Skeletal muscle satellite cell (primary cell): Measurements from ENCODE around the gene CERT1.

Experiments
- H3K27me3 ChIP-seq: 2 replicates; pipeline ENCODE4 v1.7.0; 2013; ENCODE audit warnings: low read length; ENCODE audit not compliant: control insufficient read depth, insufficient read depth
- H3K36me3 ChIP-seq: 2 replicates; pipeline ENCODE4 v1.7.0; 2013; ENCODE audit warnings: mild to moderate bottlenecking, control low read depth, low read length; ENCODE audit not compliant: insufficient read depth
- H3K4me1 ChIP-seq: 2 replicates; pipeline ENCODE4 v1.7.0; 2013; ENCODE audit warnings: low read length; ENCODE audit not compliant: control insufficient read depth, insufficient read depth
- H3K4me2 ChIP-seq: 2 replicates; pipeline ENCODE4 v1.7.0; 2013; ENCODE audit warnings: mild to moderate bottlenecking, low read length
- H3K4me3 ChIP-seq: 2 replicates; pipeline ENCODE4 v1.7.0; 2013; ENCODE audit warnings: low read length
- H3K9ac ChIP-seq: 2 replicates; pipeline ENCODE4 v1.7.0; 2013; ENCODE audit warnings: mild to moderate bottlenecking, low read depth, low read length, moderate library complexity
- H3K9me3 ChIP-seq: replicated peaks from 2 replicates; pipeline ENCODE4 v1.7.0; 2013; ENCODE audit warnings: mild to moderate bottlenecking, control low read depth, low read length

Gene CERT1

GRCh38 chr5:75387806-75388205, 123.6 kb downstream of the CERT1 start:
- Histone ChIP-seq H3K27me3 (no peaks in the 10 kb centered on the region), H3K4me1 (no peaks in the 10 kb centered on the region), H3K4me3 (no peak overlapping the region), H3K4me2 (no peak overlapping the region), H3K9me3 (no peaks in the 10 kb centered on the region), H3K9ac (no peak overlapping the region), H3K36me3 (peaks cover 37% of the 10 kb centered on the region)

GRCh38 chr5:75384218-75384617, 127.2 kb downstream of the CERT1 start:
- Histone ChIP-seq H3K4me2 (no peak overlapping the region), H3K4me3 (no peak overlapping the region), H3K9ac (no peak overlapping the region), H3K9me3 (no peaks in the 10 kb centered on the region), H3K27me3 (no peaks in the 10 kb centered on the region), H3K4me1 (no peaks in the 10 kb centered on the region), H3K36me3 (peaks cover 55% of the 10 kb centered on the region)

- H3K4me3 ChIP-seq: no peak overlapping the region
- H3K9ac ChIP-seq: no peak overlapping the region
- H3K4me2 ChIP-seq: no peak overlapping the region
- H3K36me3 ChIP-seq: peaks cover 56% of the 10 kb centered on the region
- H3K9me3 ChIP-seq: no peaks in the 10 kb centered on the region
- no peaks in the 10 kb centered on the region for H3K4me1 ChIP-seq
- H3K27me3 ChIP-seq: no peaks in the 10 kb centered on the region
These were observed 130.0 kb downstream of the CERT1 start for GRCh38 chr5:75381456-75381855.

GRCh38 chr5:75380099-75380498, 131.3 kb downstream of the CERT1 start:
- no peaks in the 10 kb centered on the region for H3K27me3 ChIP-seq

GRCh38 chr5:75375414-75375813, 136.0 kb downstream of the CERT1 start:
- Histone ChIP-seq H3K4me2 (no peak overlapping the region), H3K36me3 (peaks cover 25% of the 10 kb centered on the region)

More at GRCh38 chr5:75380099-75380498, 131.3 kb downstream of the CERT1 start:
- Histone ChIP-seq H3K9ac (no peak overlapping the region), H3K4me2 (no peak overlapping the region), H3K9me3 (no peaks in the 10 kb centered on the region), H3K36me3 (peaks cover 44% of the 10 kb centered on the region), H3K4me3 (no peak overlapping the region), H3K4me1 (no peaks in the 10 kb centered on the region)

DNA sequence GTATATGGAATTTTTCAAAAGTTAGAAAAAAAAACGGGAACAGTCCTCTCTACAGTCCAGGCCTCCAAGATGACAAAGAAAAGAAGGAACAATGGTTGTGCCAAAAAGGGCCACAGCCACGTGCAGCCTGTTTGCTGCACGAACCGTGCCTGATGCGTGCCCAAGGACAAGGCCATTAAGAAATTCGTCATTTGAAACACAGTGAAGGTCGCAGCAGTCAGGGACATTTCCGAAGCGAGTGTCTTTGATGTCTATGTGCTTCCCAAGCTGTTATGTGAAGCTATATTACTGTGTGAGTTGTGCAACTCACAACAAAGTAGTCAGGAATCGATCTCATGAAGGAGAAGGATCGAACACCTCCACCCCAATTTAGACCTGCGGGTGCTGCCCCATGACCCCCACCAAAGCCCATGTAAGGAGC, 137.0 kb downstream of the CERT1 start:
- Histone ChIP-seq H3K4me3 (no peak overlapping the region), H3K36me3 (peaks cover 15% of the 10 kb centered on the region), H3K9me3 (no peaks in the 10 kb centered on the region), H3K27me3 (no peaks in the 10 kb centered on the region), H3K9ac (no peak overlapping the region), H3K4me2 (no peak overlapping the region), H3K4me1 (no peaks in the 10 kb centered on the region)

More at GRCh38 chr5:75375414-75375813, 136.0 kb downstream of the CERT1 start:
- Histone ChIP-seq H3K4me1 (no peaks in the 10 kb centered on the region), H3K9ac (no peak overlapping the region), H3K27me3 (no peaks in the 10 kb centered on the region), H3K4me3 (no peak overlapping the region), H3K9me3 (no peaks in the 10 kb centered on the region)

DNA sequence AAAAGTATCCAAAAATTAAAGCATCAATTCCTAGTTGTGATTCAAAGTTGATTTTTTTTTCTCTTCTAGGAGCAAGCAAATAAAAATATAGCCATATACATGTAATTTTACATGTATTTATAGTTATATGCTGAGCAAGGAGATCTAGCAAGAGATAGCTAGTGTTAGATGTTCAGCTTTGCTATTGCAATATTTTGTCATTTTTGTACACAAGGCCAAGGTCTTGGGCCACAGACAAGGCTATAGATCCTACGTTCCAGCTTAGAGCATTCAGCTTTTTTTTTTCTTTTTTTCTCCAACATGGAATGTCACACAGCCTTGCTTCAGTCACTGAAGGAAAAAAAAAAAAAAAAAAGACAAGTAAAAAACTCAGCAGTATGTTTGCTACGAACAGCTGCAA, 137.6 kb downstream of the CERT1 start:
- no peaks in the 10 kb centered on the region for H3K27me3 ChIP-seq
- no peak overlapping the region for H3K4me2 ChIP-seq
- H3K4me1 ChIP-seq: no peaks in the 10 kb centered on the region
- H3K9ac ChIP-seq: no peak overlapping the region
- peaks cover 10% of the 10 kb centered on the region for H3K36me3 ChIP-seq
- no peaks in the 10 kb centered on the region for H3K9me3 ChIP-seq
- no peak overlapping the region for H3K4me3 ChIP-seq

DNA sequence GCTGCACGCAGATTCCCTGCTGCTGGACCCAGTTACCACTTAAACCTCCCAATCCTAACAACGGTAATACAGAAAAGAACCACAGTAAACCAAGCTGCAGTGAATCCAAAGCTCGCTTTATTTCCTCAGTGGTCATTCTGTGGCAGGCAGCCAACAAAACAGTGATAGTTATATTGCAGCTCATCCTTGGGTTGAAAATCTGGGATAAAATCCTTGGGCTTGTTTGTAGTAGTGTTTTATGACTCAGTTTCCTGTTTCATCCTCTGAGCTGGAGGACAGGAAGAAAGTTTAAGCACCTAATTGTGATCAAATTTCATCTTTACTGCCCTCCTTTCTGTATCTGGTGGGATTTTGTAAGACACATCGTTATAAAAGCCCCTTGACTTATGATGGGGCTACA, 143.0 kb downstream of the CERT1 start:
- Histone ChIP-seq H3K9ac (no peak overlapping the region), H3K9me3 (no peaks in the 10 kb centered on the region), H3K4me3 (no peak overlapping the region), H3K4me2 (peak overlapping the region; percentile 15), H3K4me1 (peaks cover 14% of the 10 kb centered on the region), H3K27me3 (no peaks in the 10 kb centered on the region), H3K36me3 (peaks cover 12% of the 10 kb centered on the region)

DNA sequence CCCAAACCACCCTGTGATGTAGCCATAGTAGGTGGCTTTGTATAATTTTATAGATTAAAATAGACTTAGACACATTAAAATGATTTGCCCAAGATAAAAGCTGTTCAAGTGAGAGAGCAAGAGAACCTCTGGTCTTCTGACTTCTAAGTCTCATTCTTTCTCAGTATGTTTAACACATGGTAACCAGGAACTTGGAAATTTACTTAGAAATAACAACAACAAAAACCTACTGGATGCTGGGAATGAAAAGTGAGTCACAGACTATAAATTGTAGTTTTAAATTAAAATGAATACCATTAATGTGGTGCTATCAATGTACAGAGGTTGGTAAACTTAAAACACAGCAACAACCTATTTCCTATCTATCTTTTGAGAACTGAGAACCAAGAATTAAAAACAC, 144.0 kb downstream of the CERT1 start:
- no peak overlapping the region for H3K4me2 ChIP-seq
- no peaks in the 10 kb centered on the region for H3K27me3 ChIP-seq
- no peak overlapping the region for H3K4me3 ChIP-seq
- H3K36me3 ChIP-seq: peaks cover 19% of the 10 kb centered on the region
- H3K4me1 ChIP-seq: peaks cover 14% of the 10 kb centered on the region
- H3K9ac ChIP-seq: no peak overlapping the region
- H3K9me3 ChIP-seq: no peaks in the 10 kb centered on the region

DNA sequence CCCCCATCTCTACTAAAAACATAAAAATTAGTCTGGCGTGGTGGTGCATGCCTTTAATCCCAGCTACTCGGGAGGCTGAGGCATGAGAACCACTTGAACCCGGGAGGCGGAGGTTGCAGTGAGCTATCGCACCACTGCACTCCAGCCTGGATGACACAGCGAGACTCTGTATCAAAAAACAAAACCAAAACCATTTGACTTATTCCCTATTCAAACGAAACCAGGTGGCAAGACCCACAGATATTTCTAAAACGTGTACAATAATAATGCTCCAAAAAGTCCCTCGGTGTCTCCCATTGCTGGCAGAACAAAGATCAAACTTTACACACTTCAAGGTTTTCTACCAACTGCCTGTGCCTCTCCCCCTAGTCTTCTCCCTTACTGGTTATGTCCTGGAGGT, 144.6 kb downstream of the CERT1 start:
- Histone ChIP-seq H3K27me3 (no peaks in the 10 kb centered on the region), H3K4me3 (no peak overlapping the region), H3K4me2 (no peak overlapping the region), H3K36me3 (peaks cover 25% of the 10 kb centered on the region), H3K9me3 (no peaks in the 10 kb centered on the region), H3K9ac (no peak overlapping the region), H3K4me1 (peaks cover 14% of the 10 kb centered on the region)

- H3K4me1 ChIP-seq: peaks cover 14% of the 10 kb centered on the region
- no peaks in the 10 kb centered on the region for H3K9me3 ChIP-seq
- peaks cover 33% of the 10 kb centered on the region for H3K36me3 ChIP-seq
- no peaks in the 10 kb centered on the region for H3K27me3 ChIP-seq
- no peak overlapping the region for H3K4me2 ChIP-seq
- H3K4me3 ChIP-seq: no peak overlapping the region
- H3K9ac ChIP-seq: no peak overlapping the region
These were observed 145.7 kb downstream of the CERT1 start for GRCh38 chr5:75365740-75366139.

- Histone ChIP-seq H3K9ac (no peak overlapping the region), H3K36me3 (peaks cover 43% of the 10 kb centered on the region), H3K27me3 (no peaks in the 10 kb centered on the region), H3K4me1 (peaks cover 14% of the 10 kb centered on the region), H3K4me2 (no peak overlapping the region), H3K4me3 (no peak overlapping the region), H3K9me3 (no peaks in the 10 kb centered on the region)
These were observed 146.7 kb downstream of the CERT1 start for GRCh38 chr5:75364571-75365280.
